Lung (tissue), 12 donors: ENCODE data around the gene STK32A. TPM values are rescaled to one million over a fixed set of nuclear protein-coding genes. Genes with fewer than 3 reads are reported as not detected.

ENCODE experiments used
- ATAC-seq: fragments of 200-7000 bp; cut with Tn5 transposase; one replicate; pipeline ENCODE4 v1.9.1; 2020; ENCODE audit warnings: moderate number of reproducible peaks; ENCODE audit not compliant: insufficient read depth, low FRiP score
- DNase-seq, 3 donors: peaks; one replicate each; pipeline ENCODE4 v3.0.0-alpha.2; 2013 to 2017
- H3K27ac ChIP-seq, 2 donors: one replicate each; pipeline ENCODE4 v1.5.1; 2013; ENCODE audit warnings: mild to moderate bottlenecking in 2 of 2, moderate library complexity in 2 of 2, control low read depth in 1 of 2, inconsistent platforms in 1 of 2, low read depth in 1 of 2, low read length in 1 of 2
- H3K27me3 ChIP-seq, 3 donors: one replicate each; pipeline ENCODE4 v1.5.1; 2013; ENCODE audit warnings: low read length in 2 of 3; ENCODE audit not compliant: control insufficient read depth in 3 of 3, insufficient read depth in 3 of 3
- H3K36me3 ChIP-seq, 4 donors: one replicate each; pipeline ENCODE4 v1.5.1; 2013; ENCODE audit warnings: low read length in 4 of 4, mild to moderate bottlenecking in 1 of 4, moderate library complexity in 1 of 4; ENCODE audit not compliant: control insufficient read depth in 4 of 4, insufficient read depth in 4 of 4
- H3K4me1 ChIP-seq, 5 donors: one replicate each; pipeline ENCODE4 v1.5.1; 2013; ENCODE audit warnings: low read length in 5 of 5, mild to moderate bottlenecking in 2 of 5, moderate library complexity in 1 of 5; ENCODE audit not compliant: control insufficient read depth in 5 of 5, insufficient read depth in 5 of 5
- H3K4me3 ChIP-seq: one replicate; pipeline ENCODE4 v1.5.1; 2013; ENCODE audit warnings: mild to moderate bottlenecking, control low read depth, moderate library complexity
- H3K9ac ChIP-seq, 2 donors: one replicate each; pipeline ENCODE4 v1.5.1; 2013; ENCODE audit warnings: low read length in 2 of 2, control low read depth in 1 of 2; ENCODE audit not compliant: insufficient read depth in 1 of 2
- H3K9me3 ChIP-seq, 4 donors: one replicate each; pipeline ENCODE4 v1.5.1; 2013; ENCODE audit warnings: low read length in 3 of 4, mild to moderate bottlenecking in 1 of 4, moderate library complexity in 1 of 4; ENCODE audit not compliant: control insufficient read depth in 4 of 4, insufficient read depth in 3 of 4
- CTCF ChIP-seq: IDR thresholded peaks from 2 replicates; pipeline ENCODE4 v1.5.1; 2012; ENCODE audit warnings: mild to moderate bottlenecking; ENCODE audit errors: control extremely low read depth, extremely low read depth
- WGBS, 2 donors: extraction: QIAGEN DNeasy Blood & Tissue Kit; methylation state at CpG; one replicate each; pipeline ENCODE4 v1.1.7; 2013; 5-methylcytosine and 5-hydroxymethylcytosine counted together
- polyA plus RNA-seq, 2 donors: library from polyadenylated mRNA; stranded (reverse); fragments of 200-250 nt; gene quantifications; one replicate each; pipeline ENCODE4 v1.2.1, GENCODE V29; 2013
- total RNA-seq, 2 donors: library from RNA; depleted of rRNA in 1 of 2; stranded (reverse); fragments of >200 nt in 1 of 2; gene quantifications; one replicate each; pipeline ENCODE4 v1.2.1, GENCODE V29; 2014 to 2021
- donor health status: control.
- donor health status: control.
- donor health status: Bipolar disorder and iron deficiency.
- donor health status: healthy.
- donor health status: DM: yes; HTN: yes; CAD: no.

STK32A gene
- total and polyA plus RNA-seq, 4 donors = 1.1 to 8.7 (median 4.6) TPM

- H3K9me3 ChIP-seq = no peaks in the 10 kb centered on the region
- H3K27me3 ChIP-seq = no peaks in the 10 kb centered on the region
- no peak overlapping the region for H3K4me3 ChIP-seq
- DNase-seq = no peak
- 63 to 74% methylated on average over 1 of the region's 1 CpG for WGBS, 2 donors
- H3K4me1 ChIP-seq = peaks cover 0 to 4% (median 0%) of the 10 kb centered on the region in 5 donors
- H3K27ac ChIP-seq = no peak overlapping the region
- TF ChIP-seq CTCF = no peak
- no peak overlapping the region for H3K9ac ChIP-seq
- no peak for ATAC-seq
- H3K36me3 ChIP-seq = no peaks in the 10 kb centered on the region
Measured at GRCh38 chr5:147359101-147359500, 124.3 kb downstream of the STK32A start.

- Histone ChIP-seq H3K27me3 (no peaks in the 10 kb centered on the region), H3K36me3 (no peaks in the 10 kb centered on the region), H3K4me1 (peaks cover 0 to 4% (median 0%) of the 10 kb centered on the region in 5 donors), H3K27ac (no peak overlapping the region), H3K9me3 (no peaks in the 10 kb centered on the region), H3K9ac (no peak overlapping the region), H3K4me3 (no peak overlapping the region)
- no peak for TF ChIP-seq CTCF
- ATAC-seq (no peak), DNase-seq (no peak)
- WGBS, 2 donors = 86% methylated on average over 2 of the region's 2 CpGs
Measured at GRCh38 chr5:147359581-147359980, 124.8 kb downstream of the STK32A start.

- H3K9me3 ChIP-seq = no peaks in the 10 kb centered on the region
- H3K4me1 ChIP-seq = peaks cover 0 to 4% (median 0%) of the 10 kb centered on the region in 5 donors
- H3K4me3 ChIP-seq = no peak overlapping the region
- H3K27me3 ChIP-seq = no peaks in the 10 kb centered on the region
- TF ChIP-seq CTCF = no peak
- no peak for ATAC-seq
- H3K36me3 ChIP-seq = no peaks in the 10 kb centered on the region
- no peak for DNase-seq
- H3K27ac ChIP-seq = no peak overlapping the region
- no peak overlapping the region for H3K9ac ChIP-seq
- WGBS, 2 donors = 88 to 91% methylated on average over 2 of the region's 2 CpGs
Measured at GRCh38 chr5:147360816-147361215, 126.0 kb downstream of the STK32A start.
